ENCODE results near the gene ARSA. TPM values are rescaled to one million over a fixed set of nuclear protein-coding genes. Genes with fewer than 3 reads are reported as not detected.

Gene ARSA
- polyA plus RNA-seq, 1 donor (not counting 4 experiments of a cell fraction or from before 2014, with no cell fraction given) = 12.1 TPM

GRCh38 chr22:50673231-50674129 lies 45.5 kb upstream of the ARSA start:
- Histone ChIP-seq H3K9me1 (ENCODE audit: control insufficient read depth, extremely low read depth, insufficient read depth, low read length) (no peaks in the 10 kb centered on the region), H2AFZ (ENCODE audit: control insufficient read depth, low read length) (no peak overlapping the region), H3K79me2 (ENCODE audit: control insufficient read depth, insufficient read depth, low read length) (no peaks in the 10 kb centered on the region), H3K4me1 (ENCODE audit: control insufficient read depth, extremely low read depth, insufficient read depth, low read length) (peaks cover 8% of the 10 kb centered on the region), H4K20me1 (ENCODE audit: control insufficient read depth, extremely low read depth, insufficient read depth, low read length) (no peaks in the 10 kb centered on the region), H3K9ac (ENCODE audit: control insufficient read depth, extremely low read depth, insufficient read depth, low read length) (no peak overlapping the region), H3K4me3 (ENCODE audit: control insufficient read depth in 2 of 3, extremely low read depth in 1 of 3, insufficient read depth in 2 of 3, low read depth in 1 of 3, low read length in 3 of 3) (peak overlapping the region in 1 of 3 experiments; percentile 39), H3K27ac (ENCODE audit: control insufficient read depth, insufficient read depth, low read length) (no peak overlapping the region), H3K27me3 (ENCODE audit: control insufficient read depth, extremely low read depth, insufficient read depth, low read length) (peaks cover 21% of the 10 kb centered on the region), H3K9me3 (ENCODE audit: control insufficient read depth, low read depth, low read length) (no peaks in the 10 kb centered on the region), H3K4me2 (ENCODE audit: control insufficient read depth, extremely low read depth, insufficient read depth, low read depth, low read length) (peak overlapping the region; percentile 27), H3K36me3 (ENCODE audit: control insufficient read depth in 2 of 2, extremely low read depth in 1 of 2, insufficient read depth in 2 of 2, low read length in 2 of 2) (no peaks in the 10 kb centered on the region)
- dilution Hi-C loops (cut with MboI; ENCODE audit: extremely low pct_ligation_motif_present, low sequenced_read_pairs) = no loop called here
- DNase-seq (ENCODE audit: low read depth, low spot score) (no peak), FAIRE-seq (no peak)
- TF ChIP-seq EZH2 (IDR thresholded peaks at IDR 0.05; ENCODE audit: low read length) (peak; percentile 74), CTCF (optimal IDR thresholded peaks at IDR 0.05 in 1 of 3, IDR thresholded peaks at IDR 0.05 in 1 of 3, conservative IDR thresholded peaks at IDR 0.05 in 1 of 3; ENCODE audit: extremely low read depth in 1 of 3, insufficient read depth in 2 of 3, low read length in 3 of 3) (no peak)

GRCh38 chr22:50672471-50673230 lies 44.7 kb upstream of the ARSA start, which contains the start of gene SHANK3:
TSS of gene SHANK3 (plus strand) at chr22:50672823.
- Histone ChIP-seq H3K9ac (ENCODE audit: control insufficient read depth, extremely low read depth, insufficient read depth, low read length) (no peak within 1 kb of the TSS), H3K4me2 (ENCODE audit: control insufficient read depth, extremely low read depth, insufficient read depth, low read depth, low read length) (peak within 1 kb of the TSS; percentile 27)

More at GRCh38 chr22:50672471-50673230, 44.7 kb upstream of the ARSA start, which contains the start of gene SHANK3:
- peak within 1 kb of the TSS in 1 of 3 experiments; percentile 39 for H3K4me3 ChIP-seq (ENCODE audit: control insufficient read depth in 2 of 3, extremely low read depth in 1 of 3, insufficient read depth in 2 of 3, low read depth in 1 of 3, low read length in 3 of 3)
- H3K4me1 ChIP-seq (ENCODE audit: control insufficient read depth, extremely low read depth, insufficient read depth, low read length) = peaks cover 6% of the 10 kb centered on the region
- H3K9me1 ChIP-seq (ENCODE audit: control insufficient read depth, extremely low read depth, insufficient read depth, low read length) = no peaks in the 10 kb centered on the region
- H4K20me1 ChIP-seq (ENCODE audit: control insufficient read depth, extremely low read depth, insufficient read depth, low read length) = no peaks in the 10 kb centered on the region
- H3K27ac ChIP-seq (ENCODE audit: control insufficient read depth, insufficient read depth, low read length) = no peak within 1 kb of the TSS
- dilution Hi-C loops (cut with MboI; ENCODE audit: extremely low pct_ligation_motif_present, low sequenced_read_pairs) = no loop called here
- H2AFZ ChIP-seq (ENCODE audit: control insufficient read depth, low read length) = no peak within 1 kb of the TSS
- no peak for TF ChIP-seq EZH2 (IDR thresholded peaks at IDR 0.05; ENCODE audit: low read length)
- TF ChIP-seq CTCF (optimal IDR thresholded peaks at IDR 0.05 in 1 of 3, IDR thresholded peaks at IDR 0.05 in 1 of 3, conservative IDR thresholded peaks at IDR 0.05 in 1 of 3; ENCODE audit: extremely low read depth in 1 of 3, insufficient read depth in 2 of 3, low read length in 3 of 3) = no peak
- no peaks in the 10 kb centered on the region for H3K79me2 ChIP-seq (ENCODE audit: control insufficient read depth, insufficient read depth, low read length)
- peaks cover 21% of the 10 kb centered on the region for H3K27me3 ChIP-seq (ENCODE audit: control insufficient read depth, extremely low read depth, insufficient read depth, low read length)
- no peaks in the 10 kb centered on the region for H3K36me3 ChIP-seq (ENCODE audit: control insufficient read depth in 2 of 2, extremely low read depth in 1 of 2, insufficient read depth in 2 of 2, low read length in 2 of 2)
- DNase-seq (ENCODE audit: low read depth, low spot score) = no peak
- no peak for FAIRE-seq
- no peaks in the 10 kb centered on the region for H3K9me3 ChIP-seq (ENCODE audit: control insufficient read depth, low read depth, low read length)

All from keratinocyte (primary cell).